Tibial nerve (tissue), 4 donors: Measurements from ENCODE around the gene SLC66A2.

Experiments
- CTCF ChIP-seq, 5 experiments: fragments of 200-600 bp in 3 of 5; fragments of 450-650 bp in 2 of 5; sonication (generic) in 3 of 5; IDR thresholded peaks; one replicate each; pipeline ENCODE4 v1.5.1; 2016 to 2019; ENCODE audit warnings: antibody characterized with exemption in 5 of 5, mild to moderate bottlenecking in 3 of 5, moderate library complexity in 2 of 5
- EP300 ChIP-seq, 2 donors: sonication (generic); formaldehyde crosslinking; IDR thresholded peaks; one replicate each; pipeline ENCODE4 v1.6.1; 2017; ENCODE audit warnings: antibody characterized with exemption in 2 of 2, mild to moderate bottlenecking in 1 of 2
- POLR2A ChIP-seq, 2 donors: fragments of 450-650 bp; IDR thresholded peaks; one replicate each; pipeline ENCODE4 v1.6.1; 2017; ENCODE audit warnings: antibody characterized with exemption in 2 of 2, mild to moderate bottlenecking in 2 of 2, moderate library complexity in 2 of 2

GRCh38 chr18:79988071-79988450 lies 36.6 kb upstream of the SLC66A2 start:
- TF ChIP-seq POLR2A (IDR thresholded peaks at IDR 0.05) (no peak), CTCF (IDR thresholded peaks at IDR 0.05) (peak in 4 of 5 experiments; percentile 20 to 42 (median 26)), EP300 (IDR thresholded peaks at IDR 0.05) (no peak)
